Liver (tissue), 3 donors: Measurements from ENCODE around the gene ZNF536.

Experiments
- CTCF ChIP-seq: fragments of 150-350 bp; IDR thresholded peaks from 2 replicates; pipeline ENCODE4 v1.5.1; 2017; ENCODE audit warnings: improper control_type of control experiment, low read depth, low read length; ENCODE audit not compliant: missing input control
- EGR1 ChIP-seq, 2 donors: IDR thresholded peaks; 2 replicates each; pipeline ENCODE4 v1.6.1; 2016 to 2018; ENCODE audit warnings: antibody characterized with exemption in 2 of 2, low read depth in 2 of 2
- GABPA ChIP-seq, 2 donors: IDR thresholded peaks in 1 of 2; conservative IDR thresholded peaks in 1 of 2; 2 replicates each; pipeline ENCODE4 v1.6.1; 2016; ENCODE audit warnings: antibody characterized with exemption in 2 of 2, mild to moderate bottlenecking in 1 of 2, moderate library complexity in 1 of 2
- NR2F2 ChIP-seq: IDR thresholded peaks from 2 replicates; pipeline ENCODE4 v1.6.1; 2016; ENCODE audit warnings: antibody characterized with exemption
- RAD21 ChIP-seq, 2 donors: IDR thresholded peaks; 2 replicates each; pipeline ENCODE4 v1.6.1; 2016; ENCODE audit warnings: antibody characterized with exemption in 2 of 2, mild to moderate bottlenecking in 2 of 2
- SP1 ChIP-seq: IDR thresholded peaks from 2 replicates; pipeline ENCODE4 v1.6.1; 2018; ENCODE audit warnings: antibody characterized with exemption, mild to moderate bottlenecking
- TAF1 ChIP-seq: conservative IDR thresholded peaks from 2 replicates; pipeline ENCODE4 v1.6.1; 2016; ENCODE audit warnings: antibody characterized with exemption, mild to moderate bottlenecking
- YY1 ChIP-seq: IDR thresholded peaks from 2 replicates; pipeline ENCODE4 v1.6.1; 2016; ENCODE audit warnings: antibody characterized with exemption, mild to moderate bottlenecking
- ZBTB33 ChIP-seq: IDR thresholded peaks from 2 replicates; pipeline ENCODE4 v1.6.1; 2016; ENCODE audit warnings: antibody characterized with exemption
- TF ChIP-seq, protein P1 (sequence below): IDR thresholded peaks from 2 replicates; pipeline ENCODE4 v1.6.1; 2016; ENCODE audit warnings: antibody characterized with exemption, mild to moderate bottlenecking
- TF ChIP-seq, protein P2 (sequence below): IDR thresholded peaks from 2 replicates; pipeline ENCODE4 v1.6.1; 2016; ENCODE audit warnings: antibody characterized with exemption
- donor health status: healthy.
- donor health status: healthy.

DNA sequence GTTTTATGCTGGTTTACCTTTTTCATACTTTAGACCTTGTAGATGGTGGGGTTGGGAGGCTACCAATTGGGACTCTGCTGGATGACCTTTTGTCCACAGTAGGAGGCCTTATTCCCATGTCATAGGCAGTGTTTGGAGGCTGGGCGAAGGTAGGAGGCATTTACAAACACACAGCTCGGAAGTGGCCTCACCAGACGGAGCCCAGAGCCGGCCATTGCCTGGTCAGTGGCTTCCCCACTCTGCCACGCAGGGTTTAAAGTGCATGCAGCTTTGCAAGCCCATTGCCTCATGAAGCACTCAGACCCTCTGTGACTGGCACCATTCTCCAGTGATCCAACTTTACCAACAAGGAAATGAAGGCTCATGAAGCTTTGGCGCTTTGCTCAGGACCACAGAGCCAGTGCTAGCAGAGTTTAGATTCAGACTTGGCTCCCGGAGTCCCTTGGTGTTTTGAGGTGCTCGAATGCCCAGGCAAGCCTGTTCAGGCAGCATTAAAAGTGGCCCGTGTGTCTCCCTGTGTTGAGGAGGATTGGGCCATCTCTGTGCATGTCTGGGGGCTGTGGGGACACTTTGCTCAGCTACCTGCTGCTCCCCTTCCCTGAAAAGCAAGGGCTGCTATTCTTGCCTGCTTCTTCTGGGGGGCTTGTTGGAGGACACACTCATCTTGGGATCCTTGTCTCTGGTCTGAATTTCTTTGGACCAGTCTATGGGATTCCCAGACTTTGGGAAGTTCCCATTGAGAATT lies 148.7 kb downstream of the ZNF536 start:
- no peak for TF ChIP-seq TAF1
- no peak for TF ChIP-seq SP1
- TF ChIP-seq CTCF: no peak
- TF ChIP-seq ZBTB33: no peak
- TF ChIP-seq, protein P1, sequence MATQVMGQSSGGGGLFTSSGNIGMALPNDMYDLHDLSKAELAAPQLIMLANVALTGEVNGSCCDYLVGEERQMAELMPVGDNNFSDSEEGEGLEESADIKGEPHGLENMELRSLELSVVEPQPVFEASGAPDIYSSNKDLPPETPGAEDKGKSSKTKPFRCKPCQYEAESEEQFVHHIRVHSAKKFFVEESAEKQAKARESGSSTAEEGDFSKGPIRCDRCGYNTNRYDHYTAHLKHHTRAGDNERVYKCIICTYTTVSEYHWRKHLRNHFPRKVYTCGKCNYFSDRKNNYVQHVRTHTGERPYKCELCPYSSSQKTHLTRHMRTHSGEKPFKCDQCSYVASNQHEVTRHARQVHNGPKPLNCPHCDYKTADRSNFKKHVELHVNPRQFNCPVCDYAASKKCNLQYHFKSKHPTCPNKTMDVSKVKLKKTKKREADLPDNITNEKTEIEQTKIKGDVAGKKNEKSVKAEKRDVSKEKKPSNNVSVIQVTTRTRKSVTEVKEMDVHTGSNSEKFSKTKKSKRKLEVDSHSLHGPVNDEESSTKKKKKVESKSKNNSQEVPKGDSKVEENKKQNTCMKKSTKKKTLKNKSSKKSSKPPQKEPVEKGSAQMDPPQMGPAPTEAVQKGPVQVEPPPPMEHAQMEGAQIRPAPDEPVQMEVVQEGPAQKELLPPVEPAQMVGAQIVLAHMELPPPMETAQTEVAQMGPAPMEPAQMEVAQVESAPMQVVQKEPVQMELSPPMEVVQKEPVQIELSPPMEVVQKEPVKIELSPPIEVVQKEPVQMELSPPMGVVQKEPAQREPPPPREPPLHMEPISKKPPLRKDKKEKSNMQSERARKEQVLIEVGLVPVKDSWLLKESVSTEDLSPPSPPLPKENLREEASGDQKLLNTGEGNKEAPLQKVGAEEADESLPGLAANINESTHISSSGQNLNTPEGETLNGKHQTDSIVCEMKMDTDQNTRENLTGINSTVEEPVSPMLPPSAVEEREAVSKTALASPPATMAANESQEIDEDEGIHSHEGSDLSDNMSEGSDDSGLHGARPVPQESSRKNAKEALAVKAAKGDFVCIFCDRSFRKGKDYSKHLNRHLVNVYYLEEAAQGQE: no peak
- TF ChIP-seq GABPA (IDR thresholded peaks at IDR 0.05 in 1 of 2, conservative IDR thresholded peaks at IDR 0.05 in 1 of 2): no peak
- TF ChIP-seq NR2F2: no peak
- TF ChIP-seq YY1: no peak
- TF ChIP-seq RAD21 (IDR thresholded peaks at IDR 0.05): no peak
- TF ChIP-seq, protein P2, sequence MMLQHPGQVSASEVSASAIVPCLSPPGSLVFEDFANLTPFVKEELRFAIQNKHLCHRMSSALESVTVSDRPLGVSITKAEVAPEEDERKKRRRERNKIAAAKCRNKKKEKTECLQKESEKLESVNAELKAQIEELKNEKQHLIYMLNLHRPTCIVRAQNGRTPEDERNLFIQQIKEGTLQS: no peak
- TF ChIP-seq EGR1 (IDR thresholded peaks at IDR 0.05; ENCODE audit: low read depth in 2 of 2): no peak
